ENCODE data around the gene PRLHR.

Gene PRLHR

DNA sequence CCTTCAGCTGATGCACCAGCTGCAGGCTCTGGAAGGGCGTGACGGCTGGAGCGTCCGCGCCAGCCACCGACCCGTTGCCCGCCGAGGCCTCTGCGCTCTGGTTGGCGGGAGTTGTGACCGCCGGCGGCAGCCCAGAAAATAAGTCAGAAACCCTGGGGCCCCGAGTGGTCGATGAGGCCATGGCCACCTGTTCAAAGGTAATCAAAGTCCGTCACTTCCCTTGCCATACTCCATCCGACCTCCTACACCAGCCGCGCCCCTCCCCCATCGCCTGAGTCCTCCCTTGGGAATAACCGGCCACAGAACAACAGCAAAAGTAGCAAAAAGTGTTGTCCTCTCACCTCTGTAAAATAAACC is 406 bp downstream of the PRLHR start:
- H3K4me1 ChIP-seq (ENCODE audit: control insufficient read depth in 1 of 2, insufficient read depth in 1 of 2, low read depth in 1 of 2, low read length in 1 of 2), result no peaks in the 10 kb centered on the region
- no peaks in the 10 kb centered on the region for H3K36me3 ChIP-seq
- H3K4me3 ChIP-seq (ENCODE audit: low read depth in 1 of 2, low read length in 1 of 2), result no peak overlapping the region
- TF ChIP-seq, protein P1, sequence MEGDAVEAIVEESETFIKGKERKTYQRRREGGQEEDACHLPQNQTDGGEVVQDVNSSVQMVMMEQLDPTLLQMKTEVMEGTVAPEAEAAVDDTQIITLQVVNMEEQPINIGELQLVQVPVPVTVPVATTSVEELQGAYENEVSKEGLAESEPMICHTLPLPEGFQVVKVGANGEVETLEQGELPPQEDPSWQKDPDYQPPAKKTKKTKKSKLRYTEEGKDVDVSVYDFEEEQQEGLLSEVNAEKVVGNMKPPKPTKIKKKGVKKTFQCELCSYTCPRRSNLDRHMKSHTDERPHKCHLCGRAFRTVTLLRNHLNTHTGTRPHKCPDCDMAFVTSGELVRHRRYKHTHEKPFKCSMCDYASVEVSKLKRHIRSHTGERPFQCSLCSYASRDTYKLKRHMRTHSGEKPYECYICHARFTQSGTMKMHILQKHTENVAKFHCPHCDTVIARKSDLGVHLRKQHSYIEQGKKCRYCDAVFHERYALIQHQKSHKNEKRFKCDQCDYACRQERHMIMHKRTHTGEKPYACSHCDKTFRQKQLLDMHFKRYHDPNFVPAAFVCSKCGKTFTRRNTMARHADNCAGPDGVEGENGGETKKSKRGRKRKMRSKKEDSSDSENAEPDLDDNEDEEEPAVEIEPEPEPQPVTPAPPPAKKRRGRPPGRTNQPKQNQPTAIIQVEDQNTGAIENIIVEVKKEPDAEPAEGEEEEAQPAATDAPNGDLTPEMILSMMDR (IDR thresholded peaks at IDR 0.05), result no peak
- no peak overlapping the region for H3K27ac ChIP-seq
- H3K9me3 ChIP-seq, result no peaks in the 10 kb centered on the region
- H3K27me3 ChIP-seq, result peaks cover 94% of the 10 kb centered on the region

DNA sequence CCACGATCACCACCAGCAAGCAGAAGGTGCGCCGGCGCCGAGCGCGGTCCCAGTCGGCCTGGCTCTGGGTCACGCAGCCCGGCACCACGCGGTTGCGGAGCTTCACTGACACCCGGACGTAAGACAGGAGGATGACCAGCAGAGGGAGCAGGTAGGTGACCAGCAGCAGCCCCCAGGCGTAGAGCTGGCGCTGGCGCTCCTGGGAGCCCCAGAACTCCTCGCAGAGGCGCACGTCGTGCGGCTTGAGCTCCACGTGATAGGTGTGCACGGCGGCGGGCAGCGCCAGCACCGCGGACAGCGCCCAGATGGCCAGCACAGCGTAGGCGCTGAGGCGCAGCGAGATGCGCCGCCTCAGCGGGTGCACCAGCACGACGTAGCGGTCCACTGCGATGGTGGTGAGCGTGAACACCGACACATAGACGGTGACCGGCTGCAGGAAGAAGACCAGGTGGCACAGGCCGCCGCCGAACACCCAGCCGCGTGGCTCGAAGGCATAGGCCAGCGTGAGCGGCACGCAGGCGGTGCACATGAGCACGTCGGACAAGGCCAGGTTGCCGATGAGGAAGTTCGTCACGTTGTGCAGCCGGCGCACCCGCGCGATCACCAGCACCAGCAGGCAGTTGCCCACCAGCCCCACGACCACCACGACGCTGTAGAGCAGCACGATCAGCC is 920 bp downstream of the PRLHR start:
- Histone ChIP-seq H3K36me3 (no peaks in the 10 kb centered on the region), H3K4me3 (ENCODE audit: low read depth in 1 of 2, low read length in 1 of 2) (no peak overlapping the region), H3K27me3 (peaks cover 97% of the 10 kb centered on the region), H3K9me3 (no peaks in the 10 kb centered on the region), H3K4me1 (ENCODE audit: control insufficient read depth in 1 of 2, insufficient read depth in 1 of 2, low read depth in 1 of 2, low read length in 1 of 2) (no peaks in the 10 kb centered on the region), H3K27ac (no peak overlapping the region)
- TF ChIP-seq, protein P1 (IDR thresholded peaks at IDR 0.05), result no peak

- H3K27ac ChIP-seq, result no peak overlapping the region
- no peaks in the 10 kb centered on the region for H3K9me3 ChIP-seq
- no peak overlapping the region for H3K4me3 ChIP-seq (ENCODE audit: low read depth in 1 of 2, low read length in 1 of 2)
- H3K27me3 ChIP-seq, result peaks cover 95% of the 10 kb centered on the region
- TF ChIP-seq, protein P1 (IDR thresholded peaks at IDR 0.05), result no peak
- no peaks in the 10 kb centered on the region for H3K4me1 ChIP-seq (ENCODE audit: control insufficient read depth in 1 of 2, insufficient read depth in 1 of 2, low read depth in 1 of 2, low read length in 1 of 2)
- H3K36me3 ChIP-seq, result no peaks in the 10 kb centered on the region
Observed at GRCh38 chr10:118592675-118593330, 2.6 kb downstream of the PRLHR start.

DNA sequence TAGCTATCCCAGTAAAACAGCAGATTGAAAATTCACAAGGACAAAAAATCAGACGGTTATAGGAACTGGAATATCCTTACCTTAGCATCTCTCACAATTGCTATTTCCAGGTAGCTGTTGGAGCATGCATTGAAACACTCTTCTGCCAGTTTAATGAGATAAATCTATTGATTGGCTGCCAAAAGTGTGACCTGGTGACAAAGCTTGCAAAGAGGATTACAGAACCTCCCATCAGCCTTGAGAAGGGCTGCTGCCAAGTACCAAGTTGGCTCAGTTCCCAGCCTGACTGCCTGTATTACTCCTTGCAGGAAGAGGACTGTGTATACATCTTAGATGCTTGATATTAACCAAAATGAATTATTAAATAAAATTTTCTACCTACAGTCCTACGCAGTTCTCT is 5.1 kb downstream of the PRLHR start:
- Histone ChIP-seq H3K4me3 (ENCODE audit: low read depth in 1 of 2, low read length in 1 of 2) (no peak overlapping the region), H3K9me3 (no peaks in the 10 kb centered on the region), H3K4me1 (ENCODE audit: control insufficient read depth in 1 of 2, insufficient read depth in 1 of 2, low read depth in 1 of 2, low read length in 1 of 2) (no peaks in the 10 kb centered on the region), H3K27me3 (peaks cover 90% of the 10 kb centered on the region), H3K27ac (no peak overlapping the region), H3K36me3 (no peaks in the 10 kb centered on the region)
- TF ChIP-seq, protein P1 (IDR thresholded peaks at IDR 0.05), result no peak

GRCh38 chr10:118587881-118588651 is 7.4 kb downstream of the PRLHR start:
- H3K4me3 ChIP-seq (ENCODE audit: low read depth in 1 of 2, low read length in 1 of 2), result no peak overlapping the region
- no peaks in the 10 kb centered on the region for H3K36me3 ChIP-seq
- peaks cover 73% of the 10 kb centered on the region for H3K27me3 ChIP-seq
- H3K9me3 ChIP-seq, result no peaks in the 10 kb centered on the region
- H3K27ac ChIP-seq, result no peak overlapping the region
- H3K4me1 ChIP-seq (ENCODE audit: control insufficient read depth in 1 of 2, insufficient read depth in 1 of 2, low read depth in 1 of 2, low read length in 1 of 2), result no peaks in the 10 kb centered on the region
- TF ChIP-seq, protein P1 (IDR thresholded peaks at IDR 0.05), result no peak

Data from neutrophil (primary cell).